Mesodermal cell (in vitro differentiated cells): ENCODE data around the gene LDHAL6B. TPM values are rescaled to one million over a fixed set of nuclear protein-coding genes. Genes with fewer than 3 reads are reported as not detected.
"Not testable (repeated sequence)": the region's sequence is repeated elsewhere in the genome, so short reads cannot be mapped to it uniquely, and the experiment has no call there.

Source experiments
- H3K27ac ChIP-seq: 2 replicates; pipeline ENCODE4 v1.7.0; 2013; ENCODE audit warnings: mild to moderate bottlenecking, low read depth, low read length, moderate library complexity; ENCODE audit not compliant: severe bottlenecking
- H3K36me3 ChIP-seq: 2 replicates; pipeline ENCODE4 v1.7.1; 2013; ENCODE audit warnings: mild to moderate bottlenecking, low read length, moderate library complexity; ENCODE audit not compliant: control insufficient read depth, insufficient read depth
- H3K4me1 ChIP-seq: one replicate; pipeline ENCODE4 v1.7.1; 2013; ENCODE audit warnings: mild to moderate bottlenecking, low read length; ENCODE audit not compliant: insufficient read depth, control insufficient read depth, poor library complexity, severe bottlenecking
- H3K4me3 ChIP-seq: 2 replicates; pipeline ENCODE4 v1.7.0; 2013; ENCODE audit warnings: low read length, control low read depth, mild to moderate bottlenecking; ENCODE audit not compliant: insufficient read depth, poor library complexity, severe bottlenecking; ENCODE audit errors: extremely low read depth
- H3K9me3 ChIP-seq: 2 replicates; pipeline ENCODE4 v1.7.1; 2013; ENCODE audit warnings: mild to moderate bottlenecking, low read length, moderate library complexity; ENCODE audit not compliant: control insufficient read depth
- WGBS, 2 experiments: methylation state at CpG; one replicate each; pipeline ENCODE4 v1.1.5; 2013; ENCODE audit warnings: missing lambda C conversion rate in 2 of 2; ENCODE audit not compliant: insufficient coverage in 2 of 2; 5-methylcytosine and 5-hydroxymethylcytosine counted together
- polyA plus RNA-seq, 2 experiments: library from polyadenylated mRNA; stranded (reverse); fragments of 50-300 nt; gene quantifications; one replicate each; pipeline ENCODE4 v1.2.3, GENCODE V29; 2013

LDHAL6B gene
- polyA plus RNA-seq (2013, experiment 1 of 2): not detected
- not detected for polyA plus RNA-seq (2013, experiment 2 of 2)

DNA sequence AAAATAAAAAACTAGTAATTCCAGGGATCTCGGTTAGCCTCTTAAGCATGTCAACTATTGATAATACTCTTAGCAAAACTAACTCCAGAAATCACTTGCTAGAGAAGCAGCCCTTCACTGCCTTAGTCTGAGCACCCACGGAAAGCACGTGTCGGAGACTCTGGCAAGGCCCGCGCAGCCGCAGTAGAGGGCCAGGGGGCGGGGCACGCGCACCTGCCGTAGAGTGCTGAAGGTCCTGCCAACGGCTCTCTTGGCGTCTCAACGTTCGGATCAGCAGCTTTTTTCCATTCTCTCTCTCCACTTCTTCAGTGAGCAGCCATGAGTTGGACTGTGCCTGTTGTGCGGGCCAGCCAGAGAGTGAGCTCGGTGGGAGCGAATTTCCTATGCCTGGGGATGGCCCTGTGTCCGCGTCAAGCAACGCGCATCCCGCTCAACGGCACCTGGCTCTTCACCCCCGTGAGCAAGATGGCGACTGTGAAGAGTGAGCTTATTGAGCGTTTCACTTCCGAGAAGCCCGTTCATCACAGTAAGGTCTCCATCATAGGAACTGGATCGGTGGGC lies at the start of gene LDHAL6B:
Gene LDHAL6B (plus strand): TSS at position 221 of the 561 bp plus-strand sequence. CDS start 98 bp downstream, at position 319.
- Histone ChIP-seq H3K36me3 (peaks cover 44% of the 10 kb centered on the region), H3K9me3 (no peaks in the 10 kb centered on the region), H3K4me1 (peaks cover 4% of the 10 kb centered on the region), H3K4me3 (no peak within 1 kb of the TSS), H3K27ac (no peak within 1 kb of the TSS)
- WGBS, 2 experiments: 94 to 97% methylated on average over 23 to 30 of the region's 30 CpGs

DNA sequence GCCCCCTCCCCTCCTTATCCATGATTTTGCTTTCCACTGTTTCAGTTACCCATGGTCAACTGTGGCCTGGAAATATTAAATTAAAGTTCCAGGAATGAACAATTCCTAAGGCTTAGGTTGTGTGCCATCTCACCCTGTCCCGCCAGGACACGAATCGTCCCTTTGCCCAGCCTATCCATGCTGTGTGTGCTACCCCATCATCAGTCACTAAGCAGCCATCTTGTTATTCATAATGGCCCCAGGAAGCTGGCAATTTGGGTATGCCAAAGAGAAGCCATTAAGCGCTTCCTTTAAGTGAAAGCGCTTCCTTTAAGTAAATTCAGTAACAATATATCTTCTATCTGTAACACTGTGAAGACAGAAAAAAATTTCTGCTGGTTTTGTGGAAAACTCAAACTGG lies 49.2 kb upstream of the LDHAL6B start:
- H3K36me3 ChIP-seq: peaks cover 54% of the 10 kb centered on the region
- H3K4me3 ChIP-seq: no peak overlapping the region
- H3K9me3 ChIP-seq: no peaks in the 10 kb centered on the region
- H3K27ac ChIP-seq: no peak overlapping the region
- 100% methylated on average over 3 of the region's 5 CpGs for whole genome bisulfite sequencing, 2 experiments
- no peaks in the 10 kb centered on the region for H3K4me1 ChIP-seq

DNA sequence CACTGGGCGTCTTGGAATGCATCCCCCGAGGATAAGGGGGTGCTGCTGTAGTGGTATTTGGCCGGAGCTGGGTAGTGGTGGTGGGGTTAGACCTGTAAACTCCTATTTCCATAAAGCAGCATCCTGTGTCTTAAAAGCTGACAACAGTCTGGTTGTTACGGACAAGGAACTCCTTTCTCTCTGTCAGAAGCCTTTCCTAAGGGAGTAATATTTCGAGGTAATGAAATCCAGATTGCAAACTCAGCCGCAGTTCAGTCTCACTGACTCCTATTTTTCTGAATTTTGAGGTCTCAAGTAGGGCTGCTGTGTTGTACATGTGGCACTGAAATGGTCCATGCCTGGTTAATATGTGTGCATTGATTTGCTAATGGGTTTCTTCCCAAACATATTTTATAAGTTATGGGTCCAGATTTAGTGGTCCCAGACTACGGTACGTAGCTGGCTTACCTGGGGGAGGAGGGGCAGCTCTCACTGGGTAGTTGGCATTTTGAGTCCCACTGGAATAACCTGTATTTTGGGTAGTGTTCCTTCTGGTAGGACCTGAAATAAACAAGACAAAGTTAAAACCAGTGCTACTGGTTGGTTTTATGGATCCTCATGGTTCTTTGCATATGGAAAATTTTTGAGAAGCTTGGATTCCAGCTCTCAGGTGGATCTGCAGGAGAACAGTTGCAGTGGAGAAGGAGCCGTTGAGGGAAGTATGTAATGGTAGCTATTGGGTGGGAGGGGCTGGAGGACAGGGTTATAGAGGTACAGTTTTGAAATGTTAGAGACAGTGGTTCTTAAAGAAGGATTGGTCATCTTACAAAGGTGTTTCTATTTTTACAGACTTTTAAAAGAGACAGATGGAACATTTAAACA lies 48.6 kb upstream of the LDHAL6B start:
- Histone ChIP-seq H3K27ac (no peak overlapping the region), H3K36me3 (peaks cover 52% of the 10 kb centered on the region)

DNA sequence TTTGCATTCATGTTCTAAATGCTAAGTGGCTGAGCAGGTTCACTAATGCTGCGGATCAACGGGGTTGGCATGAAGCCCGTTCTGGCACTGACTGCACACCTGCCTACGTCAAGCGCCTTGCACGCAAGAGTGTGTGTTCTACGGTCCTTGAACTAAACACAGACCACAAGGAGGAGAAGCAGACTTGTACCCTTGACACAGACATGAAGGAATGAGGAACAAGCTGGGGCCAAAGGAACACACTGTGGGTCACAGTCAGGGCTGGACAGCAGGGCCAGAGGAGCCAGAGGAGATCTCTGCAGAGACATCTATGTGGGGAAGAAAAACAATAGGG lies 48.0 kb upstream of the LDHAL6B start:
- 94 to 96% methylated on average over 7 of the region's 7 CpGs for WGBS, 2 experiments
- Histone ChIP-seq H3K36me3 (peaks cover 46% of the 10 kb centered on the region), H3K9me3 (no peaks in the 10 kb centered on the region), H3K4me1 (no peaks in the 10 kb centered on the region), H3K27ac (no peak overlapping the region), H3K4me3 (no peak overlapping the region)

More for the DNA sequence above, 48.6 kb upstream of the LDHAL6B start:
- H3K4me3 ChIP-seq: no peak overlapping the region
- H3K9me3 ChIP-seq: no peaks in the 10 kb centered on the region
- 91 to 100% methylated on average over 4 to 5 of the region's 9 CpGs for WGBS, 2 experiments
- no peaks in the 10 kb centered on the region for H3K4me1 ChIP-seq

- H3K36me3 ChIP-seq: peaks cover 40% of the 10 kb centered on the region
- no peak overlapping the region for H3K4me3 ChIP-seq
- H3K27ac ChIP-seq: no peak overlapping the region
Observed at GRCh38 chr15:59159210-59159609, 47.4 kb upstream of the LDHAL6B start.

DNA sequence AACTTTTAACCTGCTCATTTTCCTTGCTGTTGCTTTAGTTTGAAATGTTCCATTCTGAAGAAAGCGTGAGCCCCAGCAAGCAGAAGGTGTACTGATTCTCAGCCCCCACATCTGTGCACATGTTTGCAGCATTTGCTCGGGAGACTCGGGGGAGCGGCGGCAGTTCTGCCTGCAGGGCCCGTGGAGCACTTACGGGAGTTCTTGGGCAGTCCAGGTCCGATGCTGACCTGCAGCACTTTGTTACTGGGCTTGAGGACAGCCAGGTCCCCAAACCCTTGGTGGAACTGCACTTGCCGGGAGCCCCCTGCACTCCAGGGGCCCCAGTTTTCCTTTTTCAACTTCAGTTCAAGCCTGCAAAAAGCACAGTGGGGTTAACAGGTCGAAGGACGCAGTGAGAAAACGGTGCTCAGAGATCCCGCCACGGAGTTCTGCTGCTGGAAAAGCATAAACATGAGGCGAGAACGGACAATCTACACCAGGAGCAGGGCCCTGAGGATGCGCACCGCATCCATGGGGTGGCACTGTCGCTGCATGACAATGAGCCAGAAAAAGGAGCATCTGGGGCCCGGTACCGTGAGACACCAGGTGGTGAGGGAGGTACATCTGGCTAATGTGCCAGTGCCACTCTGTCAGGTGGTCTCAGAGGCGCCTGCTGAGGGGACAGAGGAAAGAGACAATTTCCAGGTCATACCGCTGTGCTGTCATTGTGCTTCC lies 45.6 kb upstream of the LDHAL6B start:
- H3K27ac ChIP-seq: no peak overlapping the region
- H3K4me1 ChIP-seq: peaks cover 6% of the 10 kb centered on the region
- H3K36me3 ChIP-seq: peaks cover 38% of the 10 kb centered on the region
- H3K4me3 ChIP-seq: no peak overlapping the region
- no peaks in the 10 kb centered on the region for H3K9me3 ChIP-seq
- WGBS, 2 experiments: 78 to 80% methylated on average over 22 to 23 of the region's 23 CpGs

More at GRCh38 chr15:59159210-59159609, 47.4 kb upstream of the LDHAL6B start:
- 93 to 95% methylated on average over 5 to 9 of the region's 9 CpGs for WGBS, 2 experiments
- no peaks in the 10 kb centered on the region for H3K9me3 ChIP-seq
- no peaks in the 10 kb centered on the region for H3K4me1 ChIP-seq

- not testable (repeated sequence) for H3K27ac ChIP-seq, H3K9me3 ChIP-seq, H3K4me3 ChIP-seq
- H3K36me3 ChIP-seq: peaks cover 39% of the 10 kb centered on the region
- peaks cover 11% of the 10 kb centered on the region for H3K4me1 ChIP-seq
- WGBS, 2 experiments: 90 to 93% methylated on average over 2 to 5 of the region's 8 CpGs
Observed at GRCh38 chr15:59162080-59162479, 44.6 kb upstream of the LDHAL6B start.

DNA sequence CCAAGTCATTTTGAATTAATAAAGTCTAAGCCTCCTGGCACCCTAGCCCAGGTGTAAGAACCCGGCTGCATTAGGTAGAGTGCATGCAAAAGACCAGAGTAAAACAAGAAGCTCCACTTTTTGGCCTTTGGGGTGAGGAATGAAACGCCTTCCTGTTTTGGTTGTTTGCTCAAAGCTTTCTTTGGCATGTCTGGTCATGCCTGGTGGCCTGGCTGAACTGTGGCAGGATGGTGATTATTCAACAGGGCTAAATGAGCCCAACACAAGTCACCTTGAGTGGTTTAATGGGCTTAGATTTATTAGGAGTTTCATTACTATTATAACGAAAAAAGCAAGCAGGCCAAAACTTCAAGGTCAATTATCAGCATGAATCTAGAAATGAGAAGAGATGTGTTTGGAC lies 40.9 kb upstream of the LDHAL6B start:
- H3K4me3 ChIP-seq: no peak overlapping the region
- H3K27ac ChIP-seq: no peak overlapping the region
- peaks cover 24% of the 10 kb centered on the region for H3K36me3 ChIP-seq
- 91 to 92% methylated on average over 2 of the region's 3 CpGs for WGBS, 2 experiments
- peaks cover 38% of the 10 kb centered on the region for H3K4me1 ChIP-seq
- no peaks in the 10 kb centered on the region for H3K9me3 ChIP-seq

GRCh38 chr15:59166166-59166565 lies 40.5 kb upstream of the LDHAL6B start:
- Histone ChIP-seq H3K36me3 (peaks cover 28% of the 10 kb centered on the region), H3K27ac (peak overlapping the region; percentile 18), H3K4me1 (peaks cover 39% of the 10 kb centered on the region), H3K9me3 (no peaks in the 10 kb centered on the region), H3K4me3 (no peak overlapping the region)
- 60 to 71% methylated on average over 3 to 4 of the region's 4 CpGs for WGBS, 2 experiments

DNA sequence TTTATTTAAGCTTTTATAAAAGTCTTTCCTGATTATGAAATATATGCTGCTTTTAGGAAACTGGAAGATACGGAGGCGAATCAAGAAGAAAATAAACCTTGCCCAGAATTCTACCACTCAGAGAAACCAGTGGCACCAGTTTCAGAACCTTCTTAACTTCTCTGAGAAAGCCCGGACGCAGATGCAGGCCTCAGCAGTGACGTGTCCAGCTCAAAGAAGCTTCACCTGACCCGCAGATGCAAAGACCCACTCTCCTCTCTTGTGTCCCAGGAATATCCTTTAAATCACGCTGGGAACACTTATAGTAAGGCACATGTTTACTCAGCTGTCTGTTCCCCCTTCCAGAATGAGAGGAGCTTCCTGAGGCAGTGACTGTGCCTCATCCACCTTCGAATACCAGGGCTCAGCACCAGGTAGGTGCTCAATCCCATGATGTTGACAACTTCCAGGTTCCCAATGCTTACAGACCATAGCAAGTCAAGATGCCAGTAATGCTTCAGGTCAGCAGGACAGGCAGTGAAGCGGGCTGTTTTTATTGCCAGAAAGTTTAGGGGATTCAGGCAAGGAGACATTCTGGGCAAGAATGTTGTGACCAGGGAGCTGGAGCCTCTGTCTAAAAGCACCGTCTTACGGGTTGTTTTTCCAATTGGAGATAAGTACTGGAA lies 39.9 kb upstream of the LDHAL6B start:
- Histone ChIP-seq H3K27ac (no peak overlapping the region), H3K36me3 (peaks cover 33% of the 10 kb centered on the region), H3K9me3 (no peaks in the 10 kb centered on the region), H3K4me3 (no peak overlapping the region), H3K4me1 (peaks cover 39% of the 10 kb centered on the region)
- WGBS, 2 experiments: 79 to 86% methylated on average over 7 to 9 of the region's 11 CpGs
